GM06990 (cell line): ENCODE measurements around the gene LARGE1.

Source experiments
- DNase-seq: peaks from one replicate; pipeline ENCODE4 v3.0.0-alpha.2; 2011; ENCODE audit not compliant: insufficient read length; ENCODE audit errors: extremely low read depth
- H3K27me3 ChIP-seq: replicated peaks from 2 replicates; pipeline ENCODE4 v1.6.0; 2011; ENCODE audit warnings: low read length; ENCODE audit not compliant: control insufficient read depth, insufficient read depth
- H3K36me3 ChIP-seq: 2 replicates; pipeline ENCODE4 v1.5.1; 2011; ENCODE audit warnings: low read length; ENCODE audit not compliant: control insufficient read depth, insufficient read depth
- H3K4me3 ChIP-seq: replicated peaks from 2 replicates; pipeline ENCODE4 v1.5.1; 2011; ENCODE audit warnings: low read depth, mild to moderate bottlenecking, control low read depth, low read length
- CTCF ChIP-seq: IDR thresholded peaks from 2 replicates; pipeline ENCODE4 v1.5.1; 2011; ENCODE audit warnings: low read length, control low read depth, mild to moderate bottlenecking, inconsistent platforms; ENCODE audit not compliant: insufficient read depth, poor library complexity, severe bottlenecking

LARGE1 gene

GRCh38 chr22:33680632-33681031 lies 239.6 kb downstream of the LARGE1 start:
- H3K4me3 ChIP-seq = no peak overlapping the region
- TF ChIP-seq CTCF = no peak
- no peaks in the 10 kb centered on the region for H3K36me3 ChIP-seq
- no peaks in the 10 kb centered on the region for H3K27me3 ChIP-seq
- no peak for DNase-seq

GRCh38 chr22:33678523-33678922 lies 241.8 kb downstream of the LARGE1 start:
- TF ChIP-seq CTCF = no peak
- Histone ChIP-seq H3K27me3 (no peaks in the 10 kb centered on the region), H3K36me3 (no peaks in the 10 kb centered on the region), H3K4me3 (no peak overlapping the region)
- DNase-seq = no peak

GRCh38 chr22:33677536-33677935 lies 242.7 kb downstream of the LARGE1 start:
- Histone ChIP-seq H3K27me3 (no peaks in the 10 kb centered on the region), H3K36me3 (no peaks in the 10 kb centered on the region), H3K4me3 (no peak overlapping the region)
- TF ChIP-seq CTCF = no peak
- DNase-seq = no peak

- H3K4me3 ChIP-seq = no peak overlapping the region
- no peaks in the 10 kb centered on the region for H3K36me3 ChIP-seq
- no peak for DNase-seq
- TF ChIP-seq CTCF = no peak
- H3K27me3 ChIP-seq = no peaks in the 10 kb centered on the region
These were observed 245.9 kb downstream of the LARGE1 start for GRCh38 chr22:33674357-33674756.

- H3K4me3 ChIP-seq = no peak overlapping the region
- no peak for TF ChIP-seq CTCF
- DNase-seq = no peak
- H3K36me3 ChIP-seq = no peaks in the 10 kb centered on the region
- no peaks in the 10 kb centered on the region for H3K27me3 ChIP-seq
These were observed 250.5 kb downstream of the LARGE1 start for GRCh38 chr22:33669746-33670145.

GRCh38 chr22:33666961-33667619 lies 253.2 kb downstream of the LARGE1 start:
- Histone ChIP-seq H3K36me3 (no peaks in the 10 kb centered on the region), H3K27me3 (no peaks in the 10 kb centered on the region), H3K4me3 (no peak overlapping the region)
- no peak for TF ChIP-seq CTCF
- DNase-seq = no peak
